Cerebellar cortex (tissue), 1 donor: ENCODE measurements around the gene GAPVD1.
"Not testable (repeated sequence)": the region's sequence is repeated elsewhere in the genome, so short reads cannot be mapped to it uniquely, and the experiment has no call there.

ENCODE experiments used
- DNase-seq: peaks from one replicate; pipeline ENCODE4 v3.0.0-alpha.2; 2015; ENCODE audit warnings: low spot score

GAPVD1 gene

DNA sequence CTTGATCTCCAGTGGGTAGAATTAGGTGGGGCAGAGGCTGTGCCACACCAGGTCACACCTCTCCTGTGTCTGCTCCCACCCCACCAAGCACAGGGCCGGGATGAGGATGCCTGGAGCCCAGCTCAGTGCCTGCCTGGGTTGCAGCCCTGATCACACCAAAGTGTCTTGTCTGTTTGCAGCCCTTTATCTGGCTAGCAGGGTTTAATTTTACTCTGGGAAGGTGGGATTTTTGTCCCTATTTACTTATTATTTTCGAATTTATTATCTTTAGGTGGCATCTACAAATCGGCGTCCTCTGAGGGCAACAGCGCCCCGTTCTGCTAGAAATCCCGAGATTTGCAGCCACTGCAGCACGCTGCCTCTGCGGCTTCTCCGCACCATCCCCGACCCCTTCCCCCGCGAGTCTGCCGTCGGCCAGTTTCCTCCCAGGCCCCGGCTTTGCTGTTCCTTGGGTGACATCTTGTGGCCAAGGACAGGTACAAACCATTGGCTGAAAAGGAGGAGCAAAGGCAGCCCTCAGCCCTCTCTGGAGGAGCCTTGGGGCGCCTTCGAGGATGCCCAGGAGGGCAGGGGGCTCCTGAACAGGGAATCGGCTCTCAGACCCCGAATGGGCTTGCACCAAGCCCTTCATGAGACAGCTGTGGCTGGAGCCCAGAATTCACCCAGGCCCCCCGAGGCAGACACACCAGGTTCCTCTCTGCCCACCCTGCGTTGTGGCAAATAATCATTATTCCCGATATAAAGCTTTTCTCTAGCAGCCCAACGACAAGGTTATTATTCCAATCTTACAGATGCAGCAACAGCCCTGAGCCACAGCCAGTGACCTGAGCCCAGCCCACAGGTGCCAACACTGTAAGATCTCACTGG, 113.0 kb downstream of the GAPVD1 start:
- peak; percentile 86 for DNase-seq

DNA sequence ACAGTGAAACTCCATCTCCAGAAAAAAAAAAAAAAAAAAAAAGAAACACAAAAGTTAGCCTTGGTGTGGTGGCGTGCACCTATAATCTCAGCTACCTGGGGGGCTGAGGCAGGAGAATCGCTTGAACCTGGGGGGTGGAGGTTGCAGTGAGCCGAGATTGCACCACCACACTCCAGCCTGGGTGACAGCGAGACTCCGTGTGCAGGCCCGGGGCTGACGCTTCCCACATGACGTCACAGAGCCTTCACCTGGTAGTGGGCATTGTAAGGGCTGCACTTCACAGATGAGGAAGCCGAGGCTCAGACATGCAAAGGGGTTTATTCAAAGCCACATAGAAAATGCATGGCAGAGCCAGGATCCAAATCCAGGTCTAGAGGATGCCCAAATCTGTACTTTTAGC, 114.2 kb downstream of the GAPVD1 start:
- no peak for DNase-seq

DNA sequence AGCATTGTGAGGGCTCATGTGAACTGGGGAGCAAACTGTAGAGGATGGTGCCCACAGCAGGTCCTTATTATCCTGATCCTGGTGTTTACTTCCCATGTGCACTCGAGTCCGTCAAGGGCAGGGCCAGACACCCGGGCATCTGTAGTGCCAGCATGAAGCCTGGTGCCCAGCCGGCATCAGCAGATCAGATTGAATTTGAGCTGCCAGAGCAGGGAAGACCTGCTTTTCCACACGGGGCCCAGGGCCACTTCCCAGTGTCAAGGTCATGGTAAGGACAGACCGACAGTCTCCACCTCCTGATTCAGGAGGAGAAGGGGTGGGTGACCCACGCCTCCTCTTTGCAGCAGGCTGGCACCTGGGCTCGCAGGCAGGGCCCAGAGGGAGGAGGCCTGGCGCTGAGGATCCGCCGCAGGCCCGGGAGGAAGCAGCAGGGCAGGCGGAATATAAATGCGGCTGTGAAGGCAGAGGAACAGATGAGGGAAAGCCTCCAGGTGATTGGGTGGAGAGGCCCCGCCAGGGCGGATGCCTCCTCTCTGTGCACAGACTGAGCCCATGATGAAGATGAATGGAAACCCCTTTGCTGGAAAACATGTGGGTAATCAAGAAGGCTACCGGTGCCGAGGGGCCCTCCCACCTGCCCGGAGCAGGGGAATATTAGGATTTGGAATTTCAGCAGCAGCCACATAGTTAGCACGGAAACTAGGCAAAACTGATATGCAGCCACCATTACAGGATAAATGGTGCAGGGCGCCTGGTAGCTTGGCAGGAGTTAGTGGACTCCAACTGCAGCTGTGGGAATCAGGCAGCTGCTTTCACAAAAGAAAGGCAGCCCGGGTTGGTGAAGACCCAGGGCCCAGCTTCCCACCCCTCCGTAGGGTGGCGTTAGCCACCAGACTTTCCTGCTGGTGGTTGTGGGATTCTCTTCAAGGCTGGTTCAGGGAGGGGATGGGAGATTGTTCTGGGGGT, 114.9 kb downstream of the GAPVD1 start:
- peak; percentile 68 for DNase-seq

DNA sequence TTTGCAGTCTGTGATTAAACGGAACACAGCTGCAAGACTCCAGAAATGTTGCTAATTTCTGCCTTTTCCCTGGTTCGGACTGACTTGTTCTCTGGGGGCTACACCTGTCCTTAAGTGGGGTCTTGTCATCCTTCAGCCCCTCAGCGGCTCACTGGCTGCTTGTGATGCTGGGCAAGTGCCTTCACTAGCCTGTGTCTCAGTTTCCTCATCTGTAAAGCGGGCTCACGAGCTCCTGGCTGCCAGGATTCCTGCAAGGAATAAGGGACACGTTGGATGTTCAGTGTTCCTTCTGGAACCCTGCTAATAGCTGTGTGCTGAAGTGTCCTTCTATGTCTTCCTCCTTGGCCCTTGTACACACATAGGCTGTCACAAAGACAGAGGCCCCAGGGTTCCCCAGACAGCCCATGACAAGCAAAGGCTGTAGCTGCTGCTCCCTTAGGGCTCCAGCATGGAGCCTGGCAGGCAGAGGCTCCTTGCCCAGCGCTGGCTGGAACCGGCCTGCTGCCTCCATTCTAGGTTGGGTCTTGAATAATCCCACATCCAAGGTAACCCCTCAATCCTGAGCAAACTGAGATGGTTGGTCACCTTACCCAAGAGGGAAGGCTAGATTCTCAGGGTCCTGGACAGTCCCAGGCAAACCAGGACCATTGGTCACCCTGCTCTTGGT, 116.1 kb downstream of the GAPVD1 start:
- DNase-seq: no peak

DNA sequence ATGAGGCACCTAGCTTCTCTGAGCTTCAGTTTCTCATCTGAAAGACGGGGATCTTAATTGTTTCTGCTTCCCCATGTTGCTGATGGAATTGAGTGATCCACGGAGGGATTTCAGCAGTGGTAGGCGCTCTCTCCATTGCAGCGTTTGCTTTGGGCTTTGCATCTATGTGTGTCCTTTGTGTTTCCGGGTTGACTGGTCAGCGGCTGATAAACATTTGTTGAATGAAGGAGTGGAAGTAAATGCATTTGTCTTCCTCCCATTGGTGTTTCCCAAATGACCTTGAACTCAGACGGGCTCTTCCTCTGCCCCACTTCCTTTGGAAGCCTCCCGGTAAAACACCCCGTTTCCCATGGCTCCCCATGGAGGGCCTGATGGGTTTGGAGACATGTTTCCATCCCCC, 117.2 kb downstream of the GAPVD1 start:
- DNase-seq: no peak

DNA sequence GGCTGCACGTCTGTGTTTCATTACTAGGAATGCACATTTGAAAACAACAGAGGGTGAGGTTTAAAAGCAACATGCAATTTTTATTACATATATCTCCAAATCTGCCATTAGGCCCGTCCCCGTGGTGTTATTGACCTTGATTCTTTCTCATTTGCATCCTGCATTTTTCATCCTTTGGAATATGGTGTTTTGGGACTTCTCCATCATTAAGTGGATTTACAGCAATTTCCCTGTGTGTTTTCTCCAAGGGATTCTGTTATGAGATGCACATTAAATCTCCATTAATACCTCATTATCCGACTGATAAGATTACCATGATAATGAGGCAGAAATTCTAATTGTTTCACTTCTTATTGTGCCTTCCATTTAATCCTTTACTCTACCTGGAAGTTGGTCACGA, 117.6 kb downstream of the GAPVD1 start:
- DNase-seq: no peak

DNA sequence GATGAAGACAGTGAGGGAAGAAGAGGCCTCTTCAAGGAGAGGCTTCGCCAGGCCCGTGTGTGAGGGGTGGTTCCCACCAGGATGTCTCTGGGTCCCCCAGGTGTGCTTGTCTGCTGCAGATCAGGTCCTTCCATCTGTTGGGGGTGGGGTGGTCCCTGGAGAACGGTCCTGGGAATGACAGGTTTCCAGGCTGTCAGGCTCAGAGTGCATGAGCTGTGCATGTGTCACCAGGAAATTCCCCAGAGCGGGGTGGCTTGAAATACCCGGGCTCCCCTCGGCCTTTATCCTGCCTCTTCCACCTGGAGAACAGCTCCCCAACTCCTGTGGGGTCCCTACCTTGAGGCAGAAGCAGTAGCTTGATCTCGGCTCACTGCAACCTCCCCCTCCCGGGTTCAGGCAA, 118.8 kb downstream of the GAPVD1 start:
- no peak for DNase-seq

DNA sequence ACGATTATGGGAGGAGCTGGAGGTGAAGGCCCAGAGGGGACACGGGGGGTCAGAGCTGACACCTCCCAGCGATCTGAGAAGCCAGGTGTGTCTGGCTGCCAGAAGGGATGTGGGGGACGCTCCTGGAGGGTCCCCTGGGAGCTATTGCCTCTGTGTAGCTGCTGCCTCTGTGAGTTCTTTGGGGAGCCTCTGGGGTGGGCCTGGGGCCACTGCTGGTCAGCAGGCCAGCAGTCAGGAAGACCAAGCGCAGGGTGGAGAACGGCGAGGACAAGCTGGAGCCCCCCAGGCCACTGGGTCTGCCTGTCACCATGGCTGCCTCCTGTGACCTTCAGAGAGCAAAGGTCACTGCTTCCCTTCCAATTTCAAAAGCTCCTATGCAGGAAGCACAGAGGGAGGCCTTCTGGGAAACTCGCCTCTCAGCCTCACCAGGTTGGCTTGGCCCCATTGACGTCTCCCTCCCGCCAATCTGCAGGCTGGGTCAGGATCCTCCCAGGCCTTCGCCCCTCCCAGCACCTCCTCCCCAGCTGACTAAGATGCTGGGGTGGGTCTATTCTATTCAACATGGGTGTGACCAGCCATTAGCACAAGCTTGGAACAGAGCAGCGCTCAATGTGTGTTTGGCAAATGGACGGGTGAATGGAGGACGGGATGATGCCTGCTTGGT, 126.4 kb downstream of the GAPVD1 start:
- no peak for DNase-seq

DNA sequence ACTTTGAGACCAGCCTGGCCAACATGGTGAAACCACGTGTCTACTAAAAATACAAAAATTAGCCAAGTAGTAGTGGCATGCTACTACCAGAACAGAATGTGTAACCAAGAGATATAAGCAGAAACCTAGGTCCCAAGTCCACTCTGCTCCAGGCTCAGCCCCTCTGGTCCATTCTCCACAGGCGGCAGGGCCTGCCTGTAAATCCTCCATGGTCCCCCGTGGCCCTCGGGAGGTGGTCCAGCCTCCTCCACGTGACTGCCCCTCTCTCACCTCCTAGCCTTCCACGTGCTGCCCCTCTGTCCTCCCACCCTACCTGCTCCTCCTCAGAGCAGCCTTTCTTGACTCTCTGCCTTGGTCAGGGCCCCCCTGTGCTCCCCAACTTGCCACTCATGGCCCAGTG, 127.4 kb downstream of the GAPVD1 start:
- no peak for DNase-seq

DNA sequence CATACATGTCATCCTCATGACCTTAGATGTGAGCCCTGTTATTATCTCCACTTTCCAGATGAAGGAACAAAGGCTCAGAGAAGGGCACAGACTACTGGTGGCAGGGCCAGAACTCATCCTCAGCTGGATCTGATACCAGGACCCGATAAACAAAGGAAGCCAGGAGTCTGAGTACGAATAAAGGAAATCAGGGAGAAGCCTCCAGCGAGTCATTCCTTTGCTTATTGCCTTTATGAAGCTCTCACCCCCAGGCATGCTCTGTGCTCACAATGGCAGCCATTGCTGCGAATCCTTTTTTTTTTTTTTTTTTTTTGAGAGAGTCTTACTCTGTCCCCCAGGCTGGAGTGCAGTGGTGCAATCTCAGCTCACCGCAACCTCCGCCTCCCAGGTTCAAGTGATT, 130.1 kb downstream of the GAPVD1 start:
- no peak for DNase-seq

DNA sequence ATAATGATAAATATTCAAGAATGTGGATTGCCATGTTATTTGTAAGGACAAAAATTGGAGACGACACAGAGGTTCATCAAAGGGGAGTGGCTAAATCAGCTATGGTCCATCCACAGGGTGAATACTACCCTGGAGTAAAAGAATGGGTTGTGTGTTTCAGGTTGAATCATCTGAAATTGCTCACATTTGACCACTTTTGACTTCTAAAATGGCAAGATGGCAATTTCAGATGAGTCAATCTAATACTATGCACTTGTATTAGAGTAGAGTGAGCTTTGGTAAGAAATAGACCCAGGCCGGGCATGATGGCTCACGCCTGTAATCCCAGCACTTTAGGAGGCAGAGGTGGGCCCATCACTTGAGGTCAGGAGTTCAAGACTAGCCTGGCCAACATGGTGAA, 131.8 kb downstream of the GAPVD1 start:
- DNase-seq: no peak

DNA sequence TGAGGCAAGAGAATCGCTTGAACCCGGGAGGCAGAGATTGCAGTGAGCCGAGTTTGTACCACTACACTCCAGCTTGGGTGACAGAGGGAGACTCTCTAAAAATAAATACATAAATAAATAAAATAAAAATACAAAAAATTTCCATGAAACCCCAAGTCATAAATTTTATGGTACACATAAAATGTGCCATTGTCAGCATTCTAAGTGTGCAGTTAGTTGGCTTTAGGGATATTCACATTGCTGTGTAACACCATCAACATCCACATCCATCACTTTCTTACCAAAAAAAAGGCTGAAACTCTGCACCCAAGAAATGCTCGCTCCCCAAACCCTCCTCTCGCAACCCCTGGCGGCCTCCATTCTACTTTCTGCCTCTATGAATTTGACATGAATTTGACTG, 135.2 kb downstream of the GAPVD1 start:
- no peak for DNase-seq

DNA sequence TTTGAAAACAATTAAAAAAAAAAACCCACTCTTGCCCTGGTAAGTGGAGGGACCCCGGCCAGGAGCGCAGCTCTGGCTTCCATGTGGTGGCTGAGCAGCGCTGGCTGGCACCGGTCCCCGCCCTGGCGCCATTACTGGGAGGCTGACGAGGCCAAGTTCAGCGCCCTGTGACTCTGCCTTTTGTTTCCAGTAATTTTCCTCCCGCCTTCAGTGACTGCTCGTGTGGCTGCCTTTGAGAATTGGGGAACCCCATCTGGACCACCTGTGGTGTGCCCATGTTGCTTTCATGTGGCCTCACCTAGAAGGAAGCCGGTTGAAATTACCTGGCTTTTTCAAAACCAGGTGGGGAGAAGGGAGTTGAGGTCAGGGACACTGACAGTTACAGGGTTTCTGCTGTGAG, 136.1 kb downstream of the GAPVD1 start:
- peak; percentile 43 for DNase-seq

DNA sequence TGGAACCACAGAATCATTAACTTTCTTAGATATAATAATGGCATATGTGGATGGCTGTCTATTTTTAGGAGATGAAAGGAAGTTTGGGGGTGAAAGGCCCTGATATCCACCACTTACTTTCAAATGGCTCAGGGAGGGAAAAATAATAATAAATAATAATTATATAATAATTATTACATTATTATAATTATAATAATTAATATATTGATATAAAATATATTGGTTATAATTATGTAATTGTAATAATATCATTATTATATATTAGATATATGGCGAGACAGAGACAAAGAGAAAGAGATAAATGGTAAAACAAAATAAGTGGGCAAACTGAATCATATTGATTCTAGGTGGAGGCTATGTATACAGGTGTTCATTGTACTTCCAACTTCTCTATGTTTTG, 136.6 kb downstream of the GAPVD1 start:
- no peak for DNase-seq

DNA sequence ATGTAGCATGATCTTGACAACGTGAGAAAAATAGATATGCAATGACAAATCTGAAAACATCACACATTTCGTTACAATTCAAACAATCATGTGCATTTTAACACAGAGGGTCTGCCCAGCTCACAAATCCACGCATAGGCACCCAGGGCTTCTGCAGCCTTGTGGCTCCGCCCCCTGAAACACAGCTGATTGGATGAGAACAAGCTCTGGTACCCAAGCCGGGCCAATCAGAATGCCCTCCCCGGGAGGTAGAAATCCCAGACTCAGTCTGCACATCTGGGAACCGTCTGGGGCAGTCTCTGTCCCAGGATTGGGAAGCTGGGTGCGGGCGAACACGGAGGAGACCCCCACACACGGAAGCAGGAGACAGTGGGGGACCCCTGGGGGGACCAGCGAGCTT, 137.5 kb downstream of the GAPVD1 start:
- DNase-seq: no peak

DNA sequence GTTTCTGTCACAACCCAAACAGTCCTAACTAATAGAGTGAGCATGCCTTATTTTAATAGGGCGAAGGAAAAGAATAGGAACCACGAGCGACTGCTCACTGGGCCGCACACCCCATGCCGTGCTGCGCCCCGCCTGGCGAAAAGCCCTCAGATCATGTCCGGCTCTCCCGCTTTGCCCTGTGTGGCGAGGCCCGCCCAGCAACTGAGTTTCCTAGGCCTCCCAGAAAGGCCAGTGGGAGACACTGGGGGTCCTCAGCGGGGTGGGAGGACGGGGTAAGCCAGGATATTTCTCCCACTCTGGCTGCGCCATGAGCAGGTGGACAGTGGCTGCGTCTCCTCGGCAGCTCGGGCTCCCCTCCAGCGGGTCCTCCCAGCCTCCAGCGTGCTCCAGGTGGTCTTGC, 138.0 kb downstream of the GAPVD1 start:
- no peak for DNase-seq

DNA sequence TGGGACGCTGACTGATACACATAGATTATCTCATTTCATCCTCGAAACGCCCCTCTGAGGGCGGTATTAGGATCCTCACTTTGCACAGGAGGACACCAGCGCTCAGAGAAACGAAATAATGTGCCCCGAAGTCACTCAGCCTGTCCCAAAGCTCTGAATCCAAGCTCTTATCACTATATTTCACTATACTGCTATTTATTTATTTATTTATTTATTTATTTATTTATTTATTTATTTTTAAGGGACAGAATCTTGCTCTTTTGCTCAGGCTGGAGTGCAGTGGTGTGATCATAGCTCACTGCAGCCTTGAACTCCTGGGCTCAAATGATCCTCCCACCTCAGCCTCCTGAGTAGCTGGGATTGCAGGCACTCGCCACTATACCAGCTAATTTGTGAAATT, 138.6 kb downstream of the GAPVD1 start:
- DNase-seq: not testable (repeated sequence)

DNA sequence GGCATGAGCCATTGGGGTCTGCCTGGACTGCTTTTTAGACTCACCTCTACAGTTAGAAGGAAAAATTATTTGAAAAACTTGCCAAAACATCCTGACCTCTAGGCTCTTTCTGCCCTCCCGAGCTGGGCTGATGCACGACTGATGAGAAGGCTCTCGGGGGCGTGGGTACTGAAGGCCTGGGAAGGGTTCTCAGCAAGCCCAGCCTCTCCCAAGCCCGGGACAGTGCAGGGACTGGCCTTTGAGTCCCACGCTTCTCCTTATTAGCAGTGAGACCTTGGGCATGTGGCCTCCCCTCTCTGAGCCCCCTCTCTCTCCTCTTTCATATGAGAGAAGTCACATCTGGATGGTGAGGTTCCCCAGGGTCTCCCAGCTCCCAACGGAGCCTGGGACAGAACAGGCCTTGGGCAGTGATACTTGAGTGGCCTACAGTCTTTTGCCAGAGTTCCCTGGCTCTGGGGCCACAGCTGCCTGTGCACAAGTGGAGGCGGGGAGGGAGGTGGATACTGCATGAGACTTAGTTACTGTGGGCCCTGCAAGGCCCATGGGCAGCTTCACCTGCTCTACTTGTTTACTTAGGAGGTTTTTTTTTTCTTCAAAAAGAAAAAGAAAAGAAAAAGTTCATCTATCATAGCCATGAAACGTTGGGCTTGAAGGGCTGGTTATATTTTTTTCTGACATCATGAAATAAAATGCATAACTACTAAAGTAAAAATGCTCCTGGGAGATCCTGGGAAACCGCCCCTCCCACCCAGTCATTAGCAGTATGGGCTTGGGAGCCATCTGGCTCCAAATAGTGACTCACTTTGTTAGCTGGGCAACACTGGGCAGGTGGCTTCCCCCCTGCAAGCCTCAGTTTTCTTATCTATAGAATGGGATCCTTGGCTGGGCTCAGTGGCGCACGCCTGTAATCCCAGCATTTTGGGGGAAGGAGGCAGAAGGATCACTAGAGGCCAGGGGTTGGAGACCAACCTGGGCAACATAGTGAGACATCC, 139.4 kb downstream of the GAPVD1 start:
- no peak for DNase-seq

DNA sequence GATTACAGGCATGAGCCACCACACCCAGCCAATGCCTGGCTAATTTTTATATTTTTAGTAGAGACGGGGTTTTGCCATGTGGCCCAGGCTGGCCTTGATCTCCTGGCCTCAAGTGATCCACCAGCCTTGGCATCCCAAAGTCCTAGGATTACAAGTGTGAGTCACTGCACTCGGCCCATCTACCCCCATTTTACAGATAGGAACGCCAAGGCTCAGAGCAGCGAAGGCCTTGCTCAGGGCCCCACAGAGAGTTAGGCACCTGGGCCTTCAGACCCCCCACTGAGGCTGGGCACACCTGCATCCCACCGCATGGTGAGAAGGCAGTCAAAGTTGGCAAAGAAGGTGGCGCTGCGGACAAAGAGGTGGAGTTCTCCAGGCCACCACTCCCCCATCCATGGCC, 143.1 kb downstream of the GAPVD1 start:
- DNase-seq: no peak

DNA sequence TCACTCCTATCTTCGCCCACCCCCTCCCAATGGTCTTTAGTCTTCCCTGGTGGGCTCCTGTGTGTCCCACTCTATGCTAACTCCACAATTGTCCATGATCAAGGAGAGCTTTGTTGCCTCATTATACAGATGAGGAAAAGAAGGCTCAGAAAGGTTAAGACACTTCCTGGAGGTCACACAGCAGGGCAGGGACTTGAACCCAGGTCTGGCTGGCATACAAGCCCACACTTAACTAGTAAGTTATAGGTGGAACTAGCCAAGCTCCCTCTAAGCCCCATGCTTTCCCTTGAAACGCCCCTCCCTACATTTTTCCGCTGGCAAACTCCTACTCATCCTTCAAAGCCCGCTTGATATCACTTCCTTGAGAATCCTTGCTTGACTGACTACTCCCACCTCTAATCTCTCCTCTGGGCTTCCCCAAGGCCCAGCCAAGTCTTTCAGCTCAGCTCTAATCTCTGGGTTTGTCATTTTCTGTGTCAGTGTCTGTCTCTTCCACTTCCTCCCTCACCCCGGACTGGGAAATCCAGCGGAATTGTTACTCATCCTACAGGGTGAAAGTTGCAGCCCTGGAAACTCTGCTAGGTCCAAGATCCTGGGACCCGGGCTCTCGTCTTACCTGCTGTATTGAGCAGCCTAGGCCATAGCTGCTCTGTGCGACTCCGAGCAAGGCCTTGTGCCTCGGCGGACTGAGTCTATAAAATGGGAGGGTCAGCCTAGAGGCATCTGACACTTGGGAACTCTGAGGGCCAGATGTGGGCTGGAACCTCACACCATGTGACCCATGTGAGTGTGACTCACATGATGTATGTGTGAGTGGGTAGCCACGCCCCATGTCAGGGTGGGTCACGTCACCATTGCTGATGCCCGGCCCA, 144.5 kb downstream of the GAPVD1 start:
- no peak for DNase-seq
